Spleen (tissue), 11 donors: ENCODE results near the gene MRPL14. TPM values are rescaled to one million over a fixed set of nuclear protein-coding genes. Genes with fewer than 3 reads are reported as not detected.
A peak's percentile ranks its signal among the peaks of the same experiment; 100 is the strongest.

Experiments used
- DNase-seq: peaks from one replicate; pipeline ENCODE4 v3.0.0-alpha.2; 2020
- H3K27ac ChIP-seq, 8 donors: fragments of 200-600 bp; sonication (generic) in 7 of 8; 1 replicate in 4 of 8; 2 replicates in 4 of 8; pipeline versions ENCODE4 v1.5.0 to v1.8.0; 2016 to 2021; ENCODE audit warnings: inconsistent platforms in 4 of 8, mild to moderate bottlenecking in 4 of 8, moderate library complexity in 1 of 8
- H3K27me3 ChIP-seq, 7 donors: fragments of 200-600 bp; sonication (generic) in 6 of 7; replicated peaks in 1 of 7; 1 replicate in 4 of 7; 2 replicates in 3 of 7; pipeline versions ENCODE4 v1.5.0 to v1.8.0; 2016 to 2021; ENCODE audit warnings: inconsistent platforms in 3 of 7, mild to moderate bottlenecking in 1 of 7
- H3K36me3 ChIP-seq, 6 donors: fragments of 200-600 bp; sonication (generic) in 5 of 6; 1 replicate in 4 of 6; 2 replicates in 2 of 6; pipeline versions ENCODE4 v1.5.0 to v1.8.0; 2016 to 2021; ENCODE audit warnings: inconsistent platforms in 2 of 6
- H3K4me1 ChIP-seq, 6 donors: fragments of 200-600 bp; sonication (generic) in 5 of 6; 1 replicate in 3 of 6; 2 replicates in 3 of 6; pipeline versions ENCODE4 v1.5.0 to v1.8.0; 2016 to 2021; ENCODE audit warnings: inconsistent platforms in 3 of 6
- H3K4me3 ChIP-seq, 8 donors: fragments of 200-600 bp; sonication (generic) in 7 of 8; 1 replicate in 4 of 8; 2 replicates in 4 of 8; pipeline versions ENCODE4 v1.5.0 to v1.8.0; 2016 to 2021; ENCODE audit warnings: inconsistent platforms in 4 of 8, mild to moderate bottlenecking in 4 of 8, moderate library complexity in 2 of 8
- H3K9me3 ChIP-seq, 8 donors: fragments of 200-600 bp; sonication (generic) in 7 of 8; 1 replicate in 4 of 8; 2 replicates in 4 of 8; pipeline versions ENCODE4 v1.5.0 to v1.8.0; 2016 to 2021; ENCODE audit warnings: inconsistent platforms in 4 of 8
- POLR2A ChIP-seq, 3 donors: fragments of 450-650 bp; IDR thresholded peaks; one replicate each; pipeline ENCODE4 v1.5.1; 2017; ENCODE audit warnings: antibody characterized with exemption in 3 of 3, mild to moderate bottlenecking in 1 of 3
- POLR2AphosphoS5 ChIP-seq, 3 donors: sonication (generic); formaldehyde crosslinking; IDR thresholded peaks; one replicate each; pipeline ENCODE4 v1.5.1; 2017; ENCODE audit warnings: antibody characterized with exemption in 3 of 3
- WGBS, 5 donors: extraction: QIAGEN DNeasy Blood & Tissue Kit in 3 of 5; methylation state at CpG; one replicate each; pipeline versions ENCODE4 v1.1.5 to v1.1.7; 2013 to 2018; 5-methylcytosine and 5-hydroxymethylcytosine counted together
- intact Hi-C: fragments of 100-400 bp; cut with DNase I; formaldehyde crosslinking; loops from one replicate; pipeline ENCODE4 v1.15.0; 2023; ENCODE audit warnings: low total_unique reads
- polyA plus RNA-seq, 3 donors: library from polyadenylated mRNA; stranded (reverse); fragments of 200-250 nt; gene quantifications; one replicate each; pipeline ENCODE4 v1.2.1, GENCODE V29; 2013
- total RNA-seq, 7 donors: library from RNA; depleted of rRNA in 3 of 7; stranded (reverse); fragments of >200 nt in 3 of 7; fragmentation: NEBNext Ultra II Directional in 4 of 7; extraction: Animal tissue kit (Norgen Biotek cat#: 25700) in 4 of 7; gene quantifications; one replicate each; pipeline versions ENCODE4 v1.1.0 to v1.2.1, GENCODE V29; 2016 to 2021
- TF ChIP-seq, protein P1 (sequence below), 11 experiments: fragments of 200-600 bp in 7 of 11; fragments of 450-650 bp in 4 of 11; sonication (generic) in 4 of 11; IDR thresholded peaks in 8 of 11; conservative IDR thresholded peaks in 3 of 11; 1 replicate in 7 of 11; 2 replicates in 4 of 11; pipeline versions ENCODE4 v1.4.0 to v1.8.0; 2016 to 2021; ENCODE audit warnings: antibody characterized with exemption in 11 of 11, inconsistent platforms in 4 of 11, mild to moderate bottlenecking in 1 of 11
- donor health status: healthy with polysubstance abuse.
- donor health status: DM: no; HTN: no; CAD: no; lungs with moderate emphysema.
- donor health status: DM: no; HTN: no; CAD: no.
- donor health status: Bipolar disorder and iron deficiency.
- donor health status: healthy.
- donor health status: DM: no; HTN: no; CAD: no.
- donor health status: DM: yes; HTN: yes; CAD: no.

MRPL14 gene
- total and polyA plus RNA-seq, 10 donors: 20.2 to 55.3 (median 27.3) TPM

DNA sequence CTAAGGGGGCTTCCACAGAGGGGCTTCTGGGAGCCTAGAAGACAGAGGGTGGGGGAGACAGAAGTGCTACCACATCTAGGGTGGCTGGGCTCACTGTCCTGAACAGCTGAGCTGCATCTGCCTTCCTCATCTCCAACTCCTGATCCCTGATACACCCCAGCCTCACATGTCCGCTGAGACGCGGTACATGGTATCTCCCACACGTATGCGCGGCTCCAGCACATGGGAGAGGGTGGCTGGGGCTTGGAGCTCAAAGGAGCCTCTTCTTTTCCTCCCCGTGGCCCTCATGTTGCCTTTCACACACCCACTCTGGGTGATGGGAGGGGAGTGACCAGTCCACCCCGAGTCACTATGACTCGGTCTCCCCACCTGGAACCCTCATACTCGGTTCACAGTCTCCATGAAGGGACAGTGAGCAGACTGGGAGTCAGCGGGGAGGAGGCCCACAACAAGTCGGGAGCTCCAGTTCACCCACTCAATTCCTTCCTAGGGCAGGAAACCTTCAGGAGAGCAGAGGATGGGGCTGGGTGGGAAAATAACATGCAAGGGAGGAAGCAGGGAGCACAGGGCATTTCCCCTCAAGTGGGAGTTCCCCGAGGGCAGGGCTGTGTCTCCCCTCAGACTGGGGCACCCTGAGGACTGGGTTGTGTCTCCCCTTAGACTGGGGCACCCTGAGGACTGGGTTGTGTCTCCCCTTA is 61.7 kb downstream of the MRPL14 start:
- no peak for TF ChIP-seq POLR2A (IDR thresholded peaks at IDR 0.05)
- TF ChIP-seq POLR2AphosphoS5 (IDR thresholded peaks at IDR 0.05): no peak
- TF ChIP-seq, protein P1, sequence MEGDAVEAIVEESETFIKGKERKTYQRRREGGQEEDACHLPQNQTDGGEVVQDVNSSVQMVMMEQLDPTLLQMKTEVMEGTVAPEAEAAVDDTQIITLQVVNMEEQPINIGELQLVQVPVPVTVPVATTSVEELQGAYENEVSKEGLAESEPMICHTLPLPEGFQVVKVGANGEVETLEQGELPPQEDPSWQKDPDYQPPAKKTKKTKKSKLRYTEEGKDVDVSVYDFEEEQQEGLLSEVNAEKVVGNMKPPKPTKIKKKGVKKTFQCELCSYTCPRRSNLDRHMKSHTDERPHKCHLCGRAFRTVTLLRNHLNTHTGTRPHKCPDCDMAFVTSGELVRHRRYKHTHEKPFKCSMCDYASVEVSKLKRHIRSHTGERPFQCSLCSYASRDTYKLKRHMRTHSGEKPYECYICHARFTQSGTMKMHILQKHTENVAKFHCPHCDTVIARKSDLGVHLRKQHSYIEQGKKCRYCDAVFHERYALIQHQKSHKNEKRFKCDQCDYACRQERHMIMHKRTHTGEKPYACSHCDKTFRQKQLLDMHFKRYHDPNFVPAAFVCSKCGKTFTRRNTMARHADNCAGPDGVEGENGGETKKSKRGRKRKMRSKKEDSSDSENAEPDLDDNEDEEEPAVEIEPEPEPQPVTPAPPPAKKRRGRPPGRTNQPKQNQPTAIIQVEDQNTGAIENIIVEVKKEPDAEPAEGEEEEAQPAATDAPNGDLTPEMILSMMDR (IDR thresholded peaks at IDR 0.05 in 8 of 11, conservative IDR thresholded peaks at IDR 0.05 in 3 of 11): no peak
- no peak overlapping the region for H3K27ac ChIP-seq
- WGBS, 5 donors: 69 to 85% (median 81%) methylated on average over 13 of the region's 13 CpGs
- H3K27me3 ChIP-seq: peaks cover 0 to 4% (median 0%) of the 10 kb centered on the region in 7 donors
- no peaks in the 10 kb centered on the region for H3K9me3 ChIP-seq
- no peak for DNase-seq
- no peaks in the 10 kb centered on the region for H3K36me3 ChIP-seq
- intact Hi-C loops: no loop called here
- no peak overlapping the region for H3K4me3 ChIP-seq
- H3K4me1 ChIP-seq: peaks cover 5 to 32% (median 12%) of the 10 kb centered on the region in 6 donors

DNA sequence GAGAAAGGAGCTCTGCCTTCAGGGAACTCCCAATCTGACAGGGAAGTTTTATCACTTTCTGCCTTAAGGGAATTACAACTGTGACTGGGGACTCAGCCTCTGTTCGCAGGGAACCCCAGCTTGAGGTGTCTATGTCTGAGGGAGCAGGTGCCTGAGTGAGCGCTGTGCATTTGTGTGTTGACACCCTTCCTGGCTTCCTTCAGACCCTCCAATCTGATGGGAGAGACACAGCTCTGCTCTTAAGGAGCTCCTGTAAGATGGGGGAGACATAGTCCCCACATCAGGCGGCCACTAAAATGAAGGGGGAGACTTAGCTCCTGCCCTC is 62.3 kb downstream of the MRPL14 start:
- peaks cover 5 to 39% (median 14%) of the 10 kb centered on the region in 6 donors for H3K4me1 ChIP-seq
- DNase-seq: no peak
- H3K27me3 ChIP-seq: no peaks in the 10 kb centered on the region
- intact Hi-C loops: no loop called here
- no peaks in the 10 kb centered on the region for H3K36me3 ChIP-seq
- H3K4me3 ChIP-seq: no peak overlapping the region
- H3K27ac ChIP-seq: no peak overlapping the region
- TF ChIP-seq POLR2AphosphoS5 (IDR thresholded peaks at IDR 0.05) (no peak), POLR2A (IDR thresholded peaks at IDR 0.05) (no peak)
- TF ChIP-seq, protein P1 (IDR thresholded peaks at IDR 0.05 in 8 of 11, conservative IDR thresholded peaks at IDR 0.05 in 3 of 11): no peak
- 86 to 100% (median 94%) methylated on average over 3 of the region's 3 CpGs for WGBS, 5 donors
- H3K9me3 ChIP-seq: peaks cover 0 to 2% (median 0%) of the 10 kb centered on the region in 8 donors

DNA sequence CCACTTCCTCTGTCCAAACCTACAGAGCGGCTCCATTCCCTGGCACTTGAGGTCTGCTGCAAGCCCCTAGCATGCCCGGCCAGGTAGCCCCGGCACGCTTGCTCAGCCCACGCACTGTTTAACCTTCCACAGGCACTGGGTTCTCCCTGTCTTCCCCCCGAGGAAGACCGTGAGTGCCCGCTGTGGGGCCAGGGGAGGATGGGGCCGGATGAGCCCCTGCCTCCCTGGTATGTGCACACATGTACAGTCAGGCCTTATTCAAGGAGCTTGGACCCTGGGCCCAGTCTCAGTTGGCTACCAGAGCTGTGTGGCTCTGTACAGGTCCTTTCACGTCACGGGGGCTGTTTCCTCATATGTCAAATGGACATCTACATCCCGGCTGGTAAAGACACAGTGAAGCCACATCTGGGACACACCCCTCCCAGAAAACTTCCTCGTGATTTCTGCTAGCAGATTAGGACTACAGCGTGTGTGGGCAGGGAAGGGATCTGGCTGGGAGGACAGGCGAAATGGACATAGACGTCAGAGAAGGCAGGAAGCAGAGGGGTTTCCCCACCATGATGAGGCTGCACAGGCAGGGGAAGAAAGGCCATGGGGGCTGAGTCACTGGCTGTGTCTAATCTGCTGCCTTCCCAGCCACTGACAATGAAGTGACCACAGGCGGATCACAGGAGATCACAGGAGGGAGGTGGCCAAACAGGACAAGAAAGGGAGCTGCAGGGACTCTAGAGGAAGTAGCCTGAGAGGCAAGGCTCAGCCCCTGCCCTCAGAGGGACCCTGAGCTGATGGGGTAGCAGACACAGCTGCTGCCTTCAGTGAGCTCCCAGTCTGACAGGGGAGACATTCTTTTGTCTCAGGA is 62.9 kb downstream of the MRPL14 start:
- peak overlapping the region in 1 of 8 donors; percentile 21 for H3K27ac ChIP-seq
- intact Hi-C loops: no loop called here
- peak in 2 of 3 donors; percentile 44 to 69 for TF ChIP-seq POLR2AphosphoS5 (IDR thresholded peaks at IDR 0.05)
- TF ChIP-seq, protein P1 (IDR thresholded peaks at IDR 0.05 in 8 of 11, conservative IDR thresholded peaks at IDR 0.05 in 3 of 11): no peak
- no peak for TF ChIP-seq POLR2A (IDR thresholded peaks at IDR 0.05)
- H3K9me3 ChIP-seq: peaks cover 0 to 8% (median 0%) of the 10 kb centered on the region in 8 donors
- DNase-seq: no peak
- H3K4me1 ChIP-seq: peaks cover 6 to 45% (median 20%) of the 10 kb centered on the region in 6 donors
- H3K4me3 ChIP-seq: no peak overlapping the region
- WGBS, 5 donors: 61 to 69% (median 66%) methylated on average over 14 to 17 of the region's 17 CpGs
- H3K36me3 ChIP-seq: no peaks in the 10 kb centered on the region
- no peaks in the 10 kb centered on the region for H3K27me3 ChIP-seq

DNA sequence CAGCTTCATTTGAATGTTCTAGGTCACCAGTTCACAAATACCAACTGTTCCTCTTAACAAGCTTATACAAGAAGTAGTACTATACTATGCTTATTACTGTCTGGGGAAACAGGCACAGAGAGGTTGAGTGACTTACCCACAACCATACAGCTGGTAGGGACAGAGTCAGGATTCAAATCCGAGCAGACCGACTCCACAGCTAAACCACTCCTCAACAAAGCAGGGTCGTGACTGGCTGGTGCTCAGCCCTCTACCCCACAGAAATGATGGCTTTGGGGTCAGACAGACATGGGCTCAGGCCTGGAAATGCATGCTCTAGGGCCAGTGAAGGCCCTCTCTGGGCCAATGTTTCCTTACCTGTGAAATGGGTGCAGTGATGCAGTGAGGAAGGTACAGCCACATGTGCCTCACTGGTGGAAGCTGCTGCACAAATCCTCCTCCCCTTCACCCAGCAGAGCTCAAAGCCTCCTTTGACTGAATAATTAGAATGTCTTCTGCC is 63.6 kb downstream of the MRPL14 start:
- Histone ChIP-seq H3K4me3 (no peak overlapping the region), H3K36me3 (no peaks in the 10 kb centered on the region), H3K4me1 (peaks cover 8 to 52% (median 24%) of the 10 kb centered on the region in 6 donors), H3K27ac (no peak overlapping the region), H3K9me3 (peaks cover 0 to 9% (median 0%) of the 10 kb centered on the region in 8 donors), H3K27me3 (peaks cover 0 to 7% (median 0%) of the 10 kb centered on the region in 7 donors)
- no peak for DNase-seq
- no peak for TF ChIP-seq POLR2A (IDR thresholded peaks at IDR 0.05)
- no peak for TF ChIP-seq POLR2AphosphoS5 (IDR thresholded peaks at IDR 0.05)
- TF ChIP-seq, protein P1 (IDR thresholded peaks at IDR 0.05 in 8 of 11, conservative IDR thresholded peaks at IDR 0.05 in 3 of 11): no peak
- intact Hi-C loops: no loop called here
- 84 to 96% (median 93%) methylated on average over 3 of the region's 3 CpGs for WGBS, 5 donors
